Measurements from ENCODE around the gene OR6A2. TPM values are rescaled to one million over a fixed set of nuclear protein-coding genes. Genes with fewer than 3 reads are reported as not detected.

OR6A2 gene
- 0.18 and 0.20 TPM in 2 replicates for total RNA-seq

DNA sequence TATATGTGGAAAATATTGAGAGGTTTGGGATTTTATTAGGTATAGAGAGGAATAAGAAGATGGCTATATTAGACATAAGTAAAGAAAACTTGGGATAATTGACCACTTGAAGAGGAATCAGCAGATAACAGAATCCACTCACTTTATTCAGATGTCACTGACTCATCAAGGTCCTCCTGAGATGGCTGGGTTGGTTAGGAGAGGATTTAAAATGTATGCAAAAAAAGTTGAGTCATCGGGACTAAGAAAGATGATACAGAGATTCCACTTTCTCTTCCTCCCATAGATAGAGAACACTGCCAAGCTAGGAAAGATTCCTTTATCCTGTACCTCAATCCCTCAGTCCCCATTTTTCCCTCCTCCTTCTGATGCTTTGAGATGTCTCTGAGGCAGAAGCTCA is at the start of gene OR6A2:
Gene OR6A2, minus strand, starts transcription at position 288 of the 400 bp plus-strand sequence. CDS start 3,981 bp downstream, outside the sequence.
- TF ChIP-seq, protein P1, sequence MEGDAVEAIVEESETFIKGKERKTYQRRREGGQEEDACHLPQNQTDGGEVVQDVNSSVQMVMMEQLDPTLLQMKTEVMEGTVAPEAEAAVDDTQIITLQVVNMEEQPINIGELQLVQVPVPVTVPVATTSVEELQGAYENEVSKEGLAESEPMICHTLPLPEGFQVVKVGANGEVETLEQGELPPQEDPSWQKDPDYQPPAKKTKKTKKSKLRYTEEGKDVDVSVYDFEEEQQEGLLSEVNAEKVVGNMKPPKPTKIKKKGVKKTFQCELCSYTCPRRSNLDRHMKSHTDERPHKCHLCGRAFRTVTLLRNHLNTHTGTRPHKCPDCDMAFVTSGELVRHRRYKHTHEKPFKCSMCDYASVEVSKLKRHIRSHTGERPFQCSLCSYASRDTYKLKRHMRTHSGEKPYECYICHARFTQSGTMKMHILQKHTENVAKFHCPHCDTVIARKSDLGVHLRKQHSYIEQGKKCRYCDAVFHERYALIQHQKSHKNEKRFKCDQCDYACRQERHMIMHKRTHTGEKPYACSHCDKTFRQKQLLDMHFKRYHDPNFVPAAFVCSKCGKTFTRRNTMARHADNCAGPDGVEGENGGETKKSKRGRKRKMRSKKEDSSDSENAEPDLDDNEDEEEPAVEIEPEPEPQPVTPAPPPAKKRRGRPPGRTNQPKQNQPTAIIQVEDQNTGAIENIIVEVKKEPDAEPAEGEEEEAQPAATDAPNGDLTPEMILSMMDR (IDR thresholded peaks at IDR 0.05): no peak
- H3K27ac Mint-ChIP-seq: no peak within 1 kb of the TSS
- no peaks in the 10 kb centered on the region for H3K36me3 Mint-ChIP-seq (ENCODE audit: low read depth)
- ATAC-seq (ENCODE audit: low read depth) (no peak), DNase-seq (no peak)
- CTCF ChIA-PET: interaction anchor here (0.7 kb wide), 1 partner anchor 13 kb away, joined by 3 read pairs; no protein-coding TSS in a partner anchor
- no peak within 1 kb of the TSS for H3K4me3 Mint-ChIP-seq
- H3K27me3 Mint-ChIP-seq: no peaks in the 10 kb centered on the region
- POLR2A ChIA-PET: no interaction called here
- H3K9me3 Mint-ChIP-seq: peaks cover 12% of the 10 kb centered on the region
- intact Hi-C loops (cut with micrococcal nuclease): no loop called here
- H3K4me1 Mint-ChIP-seq: no peaks in the 10 kb centered on the region

DNA sequence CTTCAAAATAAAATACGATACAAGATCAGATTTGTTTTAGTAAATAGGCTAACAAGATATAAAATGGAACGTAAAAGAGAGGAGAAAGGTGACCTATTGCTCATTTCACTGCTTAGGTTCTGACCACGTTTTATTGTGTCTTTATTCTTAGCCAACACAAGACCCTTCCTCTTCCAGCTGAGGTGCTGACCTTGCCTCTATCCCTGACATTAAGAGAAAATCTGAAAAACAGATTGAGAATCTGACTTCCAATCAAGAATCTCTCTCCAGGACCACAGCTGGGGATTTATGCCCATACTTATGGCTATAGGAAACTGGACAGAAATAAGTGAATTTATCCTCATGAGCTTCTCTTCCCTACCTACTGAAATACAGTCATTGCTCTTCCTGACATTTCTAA is 45.9 kb upstream of the OR6A2 start, which contains the start of gene OR10A5:
Gene OR10A5, plus strand, starts transcription at position 301 of the 400 bp plus-strand sequence. Its CDS starts 0 bp downstream, at position 301.
- Mint-ChIP-seq H3K4me1 (no peaks in the 10 kb centered on the region), H3K36me3 (ENCODE audit: low read depth) (no peaks in the 10 kb centered on the region), H3K27me3 (no peaks in the 10 kb centered on the region), H3K27ac (no peak within 1 kb of the TSS), H3K9me3 (no peaks in the 10 kb centered on the region), H3K4me3 (no peak within 1 kb of the TSS)
- no peak for DNase-seq
- CTCF ChIA-PET: no interaction called here
- ATAC-seq (ENCODE audit: low read depth): no peak
- intact Hi-C loops (cut with micrococcal nuclease): no loop called here
- TF ChIP-seq, protein P1 (IDR thresholded peaks at IDR 0.05): no peak
- POLR2A ChIA-PET: no interaction called here

DNA sequence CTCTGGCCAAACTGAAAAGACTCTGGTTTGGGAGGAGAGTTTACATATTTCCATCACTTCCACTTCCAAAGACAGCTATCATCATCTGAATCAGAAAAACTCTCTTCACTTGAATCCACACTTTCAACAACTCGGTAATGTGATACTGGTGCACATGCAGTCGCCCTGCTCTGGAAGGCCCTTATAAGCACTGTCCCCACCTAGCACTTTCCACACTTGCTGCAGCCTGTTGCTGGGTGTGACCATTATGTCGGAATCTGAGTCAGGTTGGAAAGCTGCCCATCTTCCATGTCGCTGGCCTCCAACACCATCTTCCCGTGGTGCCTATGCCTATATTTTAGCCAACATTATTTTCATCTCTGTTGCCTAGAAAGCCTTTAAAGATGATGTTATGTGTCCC is 44.9 kb upstream of the OR6A2 start:
- Mint-ChIP-seq H3K27ac (no peak overlapping the region), H3K4me1 (no peaks in the 10 kb centered on the region), H3K27me3 (no peaks in the 10 kb centered on the region), H3K9me3 (no peaks in the 10 kb centered on the region), H3K4me3 (no peak overlapping the region), H3K36me3 (ENCODE audit: low read depth) (no peaks in the 10 kb centered on the region)
- TF ChIP-seq, protein P1 (IDR thresholded peaks at IDR 0.05): no peak
- CTCF ChIA-PET: no interaction called here
- DNase-seq: no peak
- intact Hi-C loops (cut with micrococcal nuclease): no loop called here
- POLR2A ChIA-PET: no interaction called here
- ATAC-seq (ENCODE audit: low read depth): no peak

DNA sequence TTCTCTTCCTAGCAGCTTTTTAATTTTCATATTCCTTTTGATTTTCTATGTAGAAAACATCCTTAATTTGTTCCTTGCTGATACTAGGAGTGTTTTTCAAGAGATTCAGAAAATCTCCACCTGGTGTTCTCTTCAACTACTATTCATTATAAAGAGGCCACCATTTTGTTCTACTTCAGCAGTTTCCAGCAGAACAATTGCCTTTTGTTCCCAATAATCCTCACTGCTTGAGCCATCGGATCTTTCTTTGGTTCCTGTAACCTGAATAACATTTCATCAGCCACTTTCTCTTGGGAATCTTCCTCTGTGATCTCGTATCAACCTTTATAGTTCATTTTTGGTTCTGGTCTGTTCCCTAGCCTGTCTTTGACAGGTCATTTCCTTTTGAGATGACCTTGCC is 44.2 kb upstream of the OR6A2 start:
- TF ChIP-seq, protein P1 (IDR thresholded peaks at IDR 0.05): no peak
- no peak overlapping the region for H3K4me3 Mint-ChIP-seq
- no peaks in the 10 kb centered on the region for H3K36me3 Mint-ChIP-seq (ENCODE audit: low read depth)
- DNase-seq (no peak), ATAC-seq (ENCODE audit: low read depth) (no peak)
- intact Hi-C loops (cut with micrococcal nuclease): no loop called here
- no peak overlapping the region for H3K27ac Mint-ChIP-seq
- CTCF ChIA-PET: no interaction called here
- no peaks in the 10 kb centered on the region for H3K4me1 Mint-ChIP-seq
- POLR2A ChIA-PET: no interaction called here
- no peaks in the 10 kb centered on the region for H3K27me3 Mint-ChIP-seq
- H3K9me3 Mint-ChIP-seq: no peaks in the 10 kb centered on the region

DNA sequence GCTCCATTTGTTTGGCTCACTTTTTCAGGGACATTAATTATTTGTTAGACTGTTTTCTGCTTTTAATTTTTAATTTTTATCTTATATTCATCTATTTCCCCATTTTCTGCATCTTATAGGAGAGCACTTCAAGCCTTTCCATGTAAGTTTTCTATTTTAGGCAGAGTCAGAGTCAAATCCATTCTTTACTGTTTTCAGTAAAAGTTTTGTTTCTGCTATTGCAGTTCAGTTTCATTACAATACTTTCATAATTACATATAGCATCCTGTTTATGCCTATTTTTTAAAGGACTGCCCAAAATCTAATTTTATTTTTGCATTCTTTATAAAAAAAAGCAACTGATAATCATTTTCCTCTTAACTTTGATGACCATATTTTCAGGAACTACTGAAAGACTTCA is 42.2 kb upstream of the OR6A2 start:
- Mint-ChIP-seq H3K36me3 (ENCODE audit: low read depth) (no peaks in the 10 kb centered on the region), H3K27me3 (no peaks in the 10 kb centered on the region), H3K9me3 (no peaks in the 10 kb centered on the region), H3K4me1 (no peaks in the 10 kb centered on the region), H3K27ac (no peak overlapping the region), H3K4me3 (no peak overlapping the region)
- POLR2A ChIA-PET: no interaction called here
- intact Hi-C loops (cut with micrococcal nuclease): no loop called here
- DNase-seq: no peak
- CTCF ChIA-PET: no interaction called here
- TF ChIP-seq, protein P1 (IDR thresholded peaks at IDR 0.05): no peak
- no peak for ATAC-seq (ENCODE audit: low read depth)
